HG02840 (cell line): ENCODE results near the gene CD99L2.
"Not testable (repeated sequence)": the region's sequence is repeated elsewhere in the genome, so short reads cannot be mapped to it uniquely, and the experiment has no call there.

Experiments
- ATAC-seq: cut with Tn5 transposase; IDR thresholded peaks from one replicate; pipeline ENCODE4 v1.9.1; 2021; ENCODE audit warnings: mild to moderate bottlenecking, moderate library complexity, moderate number of reproducible peaks; ENCODE audit not compliant: unreplicated experiment, low FRiP score

The CD99L2 gene

GRCh38 chrX:150897421-150898320, 797 bp downstream of the CD99L2 start:
- no peak for ATAC-seq

- no peak for ATAC-seq
Measured at GRCh38 chrX:150896632-150897031, 1.8 kb downstream of the CD99L2 start.

GRCh38 chrX:150893936-150894335, 4.5 kb downstream of the CD99L2 start:
- ATAC-seq: no peak

GRCh38 chrX:150889131-150889530, 9.3 kb downstream of the CD99L2 start:
- ATAC-seq: no peak

- ATAC-seq: no peak
Measured at GRCh38 chrX:150887906-150888465, 10.5 kb downstream of the CD99L2 start.

- not testable (repeated sequence) for ATAC-seq
Measured at GRCh38 chrX:150887268-150887667, 11.2 kb downstream of the CD99L2 start.

GRCh38 chrX:150886381-150886780, 12.1 kb downstream of the CD99L2 start:
- ATAC-seq: no peak

- ATAC-seq: no peak
Measured at GRCh38 chrX:150880808-150881165, 17.7 kb downstream of the CD99L2 start.

- peak; percentile 79 for ATAC-seq
Measured at GRCh38 chrX:150879855-150880807, 18.3 kb downstream of the CD99L2 start.

- not testable (repeated sequence) for ATAC-seq
Measured at GRCh38 chrX:150875621-150876020, 22.8 kb downstream of the CD99L2 start.

GRCh38 chrX:150874448-150874847, 24.0 kb downstream of the CD99L2 start:
- ATAC-seq: no peak

- no peak for ATAC-seq
Measured at GRCh38 chrX:150873616-150874015, 24.9 kb downstream of the CD99L2 start.

- ATAC-seq: no peak
Measured at GRCh38 chrX:150872773-150873336, 25.6 kb downstream of the CD99L2 start.

- no peak for ATAC-seq
Measured at GRCh38 chrX:150871341-150871811, 27.1 kb downstream of the CD99L2 start.

- ATAC-seq: no peak
Measured at GRCh38 chrX:150870487-150871340, 27.8 kb downstream of the CD99L2 start.

- no peak for ATAC-seq
Measured at GRCh38 chrX:150870029-150870428, 28.4 kb downstream of the CD99L2 start.

GRCh38 chrX:150869450-150869849, 29.0 kb downstream of the CD99L2 start:
- no peak for ATAC-seq

GRCh38 chrX:150868625-150869024, 29.8 kb downstream of the CD99L2 start:
- no peak for ATAC-seq

GRCh38 chrX:150864127-150864526, 34.3 kb downstream of the CD99L2 start:
- no peak for ATAC-seq
